KOPT-K1 (cell line): ENCODE measurements around the gene RCCD1.
"Not testable (repeated sequence)": the region's sequence is repeated elsewhere in the genome, so short reads cannot be mapped to it uniquely, and the experiment has no call there.

Source experiments
- H3K27ac ChIP-seq: fragments of 200-600 bp; sonication (generic); 2 replicates; pipeline ENCODE4 v1.5.1; 2016; ENCODE audit warnings: antibody characterized with exemption, mild to moderate bottlenecking, low read depth, low read length; ENCODE audit not compliant: poor library complexity, severe bottlenecking
- H3K36me3 ChIP-seq: fragments of 200-600 bp; sonication (generic); 2 replicates; pipeline ENCODE4 v1.5.1; 2017; ENCODE audit warnings: antibody characterized with exemption, mild to moderate bottlenecking, low read length, moderate library complexity; ENCODE audit not compliant: insufficient read depth
- H3K9me3 ChIP-seq: fragments of 200-600 bp; sonication (generic); 2 replicates; pipeline ENCODE4 v1.5.1; 2017; ENCODE audit warnings: antibody characterized with exemption, low read length, mild to moderate bottlenecking; ENCODE audit not compliant: insufficient read depth, poor library complexity, severe bottlenecking

The RCCD1 gene

GRCh38 chr15:90954712-90955623 is at the start of gene RCCD1:
TSS of gene RCCD1 (plus strand) at chr15:90954884. CDS start at chr15:90956735, 1,851 bp downstream.
- H3K27ac ChIP-seq: peak within 1 kb of the TSS; percentile 98
- H3K36me3 ChIP-seq: peaks cover 68% of the 10 kb centered on the region
- H3K9me3 ChIP-seq: no peaks in the 10 kb centered on the region

- no peaks in the 10 kb centered on the region for H3K9me3 ChIP-seq
- peaks cover 55% of the 10 kb centered on the region for H3K36me3 ChIP-seq
- H3K27ac ChIP-seq: no peak overlapping the region
Measured at GRCh38 chr15:90905306-90906180, 49.1 kb upstream of the RCCD1 start.

- no peaks in the 10 kb centered on the region for H3K9me3 ChIP-seq
- peaks cover 63% of the 10 kb centered on the region for H3K36me3 ChIP-seq
- no peak overlapping the region for H3K27ac ChIP-seq
Measured at GRCh38 chr15:90906181-90906849, 48.4 kb upstream of the RCCD1 start.

- peaks cover 71% of the 10 kb centered on the region for H3K36me3 ChIP-seq
- no peaks in the 10 kb centered on the region for H3K9me3 ChIP-seq
- no peak overlapping the region for H3K27ac ChIP-seq
Measured at GRCh38 chr15:90907051-90907660, 47.5 kb upstream of the RCCD1 start.

GRCh38 chr15:90907838-90908507 is 46.7 kb upstream of the RCCD1 start:
- no peak overlapping the region for H3K27ac ChIP-seq
- H3K9me3 ChIP-seq: no peaks in the 10 kb centered on the region
- H3K36me3 ChIP-seq: peaks cover 79% of the 10 kb centered on the region

- H3K9me3 ChIP-seq, H3K27ac ChIP-seq: not testable (repeated sequence)
- peaks cover 94% of the 10 kb centered on the region for H3K36me3 ChIP-seq
Measured at GRCh38 chr15:90909449-90909848, 45.2 kb upstream of the RCCD1 start.

- H3K9me3 ChIP-seq: no peaks in the 10 kb centered on the region
- no peak overlapping the region for H3K27ac ChIP-seq
- peaks cover 95% of the 10 kb centered on the region for H3K36me3 ChIP-seq
Measured at GRCh38 chr15:90909976-90910375, 44.7 kb upstream of the RCCD1 start.

GRCh38 chr15:90910441-90911301 is 44.0 kb upstream of the RCCD1 start:
- no peaks in the 10 kb centered on the region for H3K9me3 ChIP-seq
- H3K36me3 ChIP-seq: peaks cover 95% of the 10 kb centered on the region
- H3K27ac ChIP-seq: no peak overlapping the region

GRCh38 chr15:90911302-90911623 is 43.4 kb upstream of the RCCD1 start:
- Histone ChIP-seq H3K9me3 (no peaks in the 10 kb centered on the region), H3K36me3 (peaks cover 95% of the 10 kb centered on the region), H3K27ac (no peak overlapping the region)

GRCh38 chr15:90911906-90912769 is 42.5 kb upstream of the RCCD1 start:
- no peaks in the 10 kb centered on the region for H3K9me3 ChIP-seq
- peaks cover 95% of the 10 kb centered on the region for H3K36me3 ChIP-seq
- no peak overlapping the region for H3K27ac ChIP-seq

GRCh38 chr15:90912770-90913075 is 42.0 kb upstream of the RCCD1 start:
- peaks cover 95% of the 10 kb centered on the region for H3K36me3 ChIP-seq
- no peak overlapping the region for H3K27ac ChIP-seq
- no peaks in the 10 kb centered on the region for H3K9me3 ChIP-seq

GRCh38 chr15:90913398-90913944 is 41.2 kb upstream of the RCCD1 start:
- Histone ChIP-seq H3K27ac (no peak overlapping the region), H3K9me3 (no peaks in the 10 kb centered on the region), H3K36me3 (peaks cover 98% of the 10 kb centered on the region)
